ENCODE measurements around the gene PRUNE1. TPM values are rescaled to one million over a fixed set of nuclear protein-coding genes. Genes with fewer than 3 reads are reported as not detected.

Gene PRUNE1
- total and polyA plus RNA-seq, 2 donors (not counting 1 experiment from before 2014, with no cell fraction given): 6.3 to 16.6 TPM

DNA sequence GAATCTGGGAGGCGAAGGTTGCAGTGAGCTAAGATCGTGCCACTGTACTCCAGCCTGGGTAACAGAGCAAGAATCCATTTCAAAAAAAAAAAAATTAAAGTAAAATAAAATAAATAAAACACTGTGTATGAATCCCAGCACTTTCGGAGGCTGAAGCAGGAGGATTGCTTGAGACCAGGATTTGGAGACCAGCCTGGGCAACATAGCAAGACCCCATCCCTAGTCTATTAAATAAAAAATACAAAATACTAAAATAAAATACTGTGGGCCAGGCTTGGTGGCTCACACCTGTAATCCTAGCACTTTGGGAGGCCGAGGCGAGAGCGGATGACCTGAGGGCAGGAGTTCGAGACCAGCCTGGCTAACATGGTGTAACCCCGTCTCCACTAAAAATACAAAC, 23.9 kb downstream of the PRUNE1 start:
- no peak overlapping the region for H3K27ac ChIP-seq (ENCODE audit: insufficient read depth, low read length)
- no peaks in the 10 kb centered on the region for H3K9me3 ChIP-seq (ENCODE audit: control insufficient read depth, insufficient read depth, low read depth, low read length)
- H2AFZ ChIP-seq (ENCODE audit: low read length): no peak overlapping the region
- no peak overlapping the region for H3K4me2 ChIP-seq (ENCODE audit: extremely low read depth, insufficient read depth, low read length)
- no peaks in the 10 kb centered on the region for H3K27me3 ChIP-seq (ENCODE audit: control insufficient read depth, insufficient read depth, low read length)
- H3K79me2 ChIP-seq (ENCODE audit: control insufficient read depth, insufficient read depth, low read length): no peaks in the 10 kb centered on the region
- H3K9ac ChIP-seq (ENCODE audit: insufficient read depth, low read length): no peak overlapping the region
- no peak for DNase-seq (ENCODE audit: low read depth in 2 of 2)
- peaks cover 4% of the 10 kb centered on the region for H3K36me3 ChIP-seq (ENCODE audit: control insufficient read depth, insufficient read depth, low read length)
- TF ChIP-seq, protein P1, sequence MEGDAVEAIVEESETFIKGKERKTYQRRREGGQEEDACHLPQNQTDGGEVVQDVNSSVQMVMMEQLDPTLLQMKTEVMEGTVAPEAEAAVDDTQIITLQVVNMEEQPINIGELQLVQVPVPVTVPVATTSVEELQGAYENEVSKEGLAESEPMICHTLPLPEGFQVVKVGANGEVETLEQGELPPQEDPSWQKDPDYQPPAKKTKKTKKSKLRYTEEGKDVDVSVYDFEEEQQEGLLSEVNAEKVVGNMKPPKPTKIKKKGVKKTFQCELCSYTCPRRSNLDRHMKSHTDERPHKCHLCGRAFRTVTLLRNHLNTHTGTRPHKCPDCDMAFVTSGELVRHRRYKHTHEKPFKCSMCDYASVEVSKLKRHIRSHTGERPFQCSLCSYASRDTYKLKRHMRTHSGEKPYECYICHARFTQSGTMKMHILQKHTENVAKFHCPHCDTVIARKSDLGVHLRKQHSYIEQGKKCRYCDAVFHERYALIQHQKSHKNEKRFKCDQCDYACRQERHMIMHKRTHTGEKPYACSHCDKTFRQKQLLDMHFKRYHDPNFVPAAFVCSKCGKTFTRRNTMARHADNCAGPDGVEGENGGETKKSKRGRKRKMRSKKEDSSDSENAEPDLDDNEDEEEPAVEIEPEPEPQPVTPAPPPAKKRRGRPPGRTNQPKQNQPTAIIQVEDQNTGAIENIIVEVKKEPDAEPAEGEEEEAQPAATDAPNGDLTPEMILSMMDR (conservative IDR thresholded peaks at IDR 0.05 in 1 of 2, IDR thresholded peaks at IDR 0.05 in 1 of 2; ENCODE audit: low read depth in 1 of 2, low read length in 2 of 2): no peak
- no peaks in the 10 kb centered on the region for H3K4me1 ChIP-seq (ENCODE audit: control insufficient read depth, extremely low read depth, insufficient read depth, low read length)
- H4K20me1 ChIP-seq (ENCODE audit: control insufficient read depth, extremely low read depth, insufficient read depth, low read length): no peaks in the 10 kb centered on the region
- H3K4me3 ChIP-seq (replicated peaks in 1 of 4; ENCODE audit: control extremely low read depth in 1 of 4, insufficient read depth in 1 of 4, low read depth in 3 of 4, low read length in 4 of 4): no peak overlapping the region

- Histone ChIP-seq H3K27ac (ENCODE audit: insufficient read depth, low read length) (no peak overlapping the region), H3K4me2 (ENCODE audit: extremely low read depth, insufficient read depth, low read length) (no peak overlapping the region), H2AFZ (ENCODE audit: low read length) (no peak overlapping the region), H3K9ac (ENCODE audit: insufficient read depth, low read length) (no peak overlapping the region), H4K20me1 (ENCODE audit: control insufficient read depth, extremely low read depth, insufficient read depth, low read length) (no peaks in the 10 kb centered on the region), H3K4me3 (replicated peaks in 1 of 4; ENCODE audit: control extremely low read depth in 1 of 4, insufficient read depth in 1 of 4, low read depth in 3 of 4, low read length in 4 of 4) (no peak overlapping the region), H3K79me2 (ENCODE audit: control insufficient read depth, insufficient read depth, low read length) (no peaks in the 10 kb centered on the region), H3K9me3 (ENCODE audit: control insufficient read depth, insufficient read depth, low read depth, low read length) (no peaks in the 10 kb centered on the region), H3K36me3 (ENCODE audit: control insufficient read depth, insufficient read depth, low read length) (peaks cover 2% of the 10 kb centered on the region), H3K4me1 (ENCODE audit: control insufficient read depth, extremely low read depth, insufficient read depth, low read length) (no peaks in the 10 kb centered on the region), H3K27me3 (ENCODE audit: control insufficient read depth, insufficient read depth, low read length) (no peaks in the 10 kb centered on the region)
- TF ChIP-seq, protein P1 (conservative IDR thresholded peaks at IDR 0.05 in 1 of 2, IDR thresholded peaks at IDR 0.05 in 1 of 2; ENCODE audit: low read depth in 1 of 2, low read length in 2 of 2): no peak
- DNase-seq (ENCODE audit: low read depth in 2 of 2): no peak
Measured at GRCh38 chr1:151035167-151035566, 26.9 kb downstream of the PRUNE1 start.

DNA sequence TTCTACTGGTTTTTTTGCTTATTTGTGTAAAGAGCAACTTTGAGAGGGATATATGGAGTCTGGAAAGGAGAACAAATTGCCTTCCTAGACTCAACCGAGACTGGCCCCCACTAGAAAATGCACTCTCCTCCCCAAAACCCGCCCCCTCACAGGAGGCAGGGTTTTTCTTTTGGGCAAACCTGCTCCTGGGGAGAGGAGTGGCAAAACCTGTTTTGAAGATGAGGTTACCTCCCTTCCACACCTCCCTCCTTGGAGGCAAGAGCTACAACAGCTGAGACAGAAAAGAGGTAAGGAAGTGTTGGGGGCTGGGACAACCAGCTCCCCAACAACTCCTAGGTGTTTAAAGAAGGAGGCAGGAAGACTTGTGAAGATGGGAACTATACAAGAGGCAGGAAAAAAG, 28.1 kb downstream of the PRUNE1 start, which contains the start of gene BNIPL:
TSS of gene BNIPL (plus strand) at position 231 of the 400 bp plus-strand sequence. CDS start at position 371, 140 bp downstream.
- TF ChIP-seq, protein P1 (conservative IDR thresholded peaks at IDR 0.05 in 1 of 2, IDR thresholded peaks at IDR 0.05 in 1 of 2; ENCODE audit: low read depth in 1 of 2, low read length in 2 of 2): no peak
- TF ChIP-seq EZH2 (IDR thresholded peaks at IDR 0.05; ENCODE audit: low read length, missing control alignments): no peak

More for the DNA sequence above, 28.1 kb downstream of the PRUNE1 start, which contains the start of gene BNIPL:
- no peak within 1 kb of the TSS for H3K4me3 ChIP-seq (replicated peaks in 1 of 4; ENCODE audit: control extremely low read depth in 1 of 4, insufficient read depth in 1 of 4, low read depth in 3 of 4, low read length in 4 of 4)
- DNase-seq (ENCODE audit: low read depth in 2 of 2): no peak
- no peaks in the 10 kb centered on the region for H3K4me1 ChIP-seq (ENCODE audit: control insufficient read depth, extremely low read depth, insufficient read depth, low read length)
- H3K36me3 ChIP-seq (ENCODE audit: control insufficient read depth, insufficient read depth, low read length): no peaks in the 10 kb centered on the region
- no peak within 1 kb of the TSS for H3K9ac ChIP-seq (ENCODE audit: insufficient read depth, low read length)
- H3K27me3 ChIP-seq (ENCODE audit: control insufficient read depth, insufficient read depth, low read length): no peaks in the 10 kb centered on the region
- no peak within 1 kb of the TSS for H2AFZ ChIP-seq (ENCODE audit: low read length)
- H3K27ac ChIP-seq (ENCODE audit: insufficient read depth, low read length): no peak within 1 kb of the TSS
- no peaks in the 10 kb centered on the region for H3K79me2 ChIP-seq (ENCODE audit: control insufficient read depth, insufficient read depth, low read length)
- H3K9me3 ChIP-seq (ENCODE audit: control insufficient read depth, insufficient read depth, low read depth, low read length): no peaks in the 10 kb centered on the region
- H4K20me1 ChIP-seq (ENCODE audit: control insufficient read depth, extremely low read depth, insufficient read depth, low read length): no peaks in the 10 kb centered on the region
- H3K4me2 ChIP-seq (ENCODE audit: extremely low read depth, insufficient read depth, low read length): no peak within 1 kb of the TSS
